GM19397 (cell line): ENCODE data around the gene SVIL.
A peak's percentile ranks its signal among the peaks of the same experiment; 100 is the strongest.

Experiments used
- ATAC-seq: cut with Tn5 transposase; IDR thresholded peaks from one replicate; pipeline ENCODE4 v1.9.1; 2021; ENCODE audit warnings: mild to moderate bottlenecking, moderate library complexity; ENCODE audit not compliant: unreplicated experiment

Gene SVIL, protein sequence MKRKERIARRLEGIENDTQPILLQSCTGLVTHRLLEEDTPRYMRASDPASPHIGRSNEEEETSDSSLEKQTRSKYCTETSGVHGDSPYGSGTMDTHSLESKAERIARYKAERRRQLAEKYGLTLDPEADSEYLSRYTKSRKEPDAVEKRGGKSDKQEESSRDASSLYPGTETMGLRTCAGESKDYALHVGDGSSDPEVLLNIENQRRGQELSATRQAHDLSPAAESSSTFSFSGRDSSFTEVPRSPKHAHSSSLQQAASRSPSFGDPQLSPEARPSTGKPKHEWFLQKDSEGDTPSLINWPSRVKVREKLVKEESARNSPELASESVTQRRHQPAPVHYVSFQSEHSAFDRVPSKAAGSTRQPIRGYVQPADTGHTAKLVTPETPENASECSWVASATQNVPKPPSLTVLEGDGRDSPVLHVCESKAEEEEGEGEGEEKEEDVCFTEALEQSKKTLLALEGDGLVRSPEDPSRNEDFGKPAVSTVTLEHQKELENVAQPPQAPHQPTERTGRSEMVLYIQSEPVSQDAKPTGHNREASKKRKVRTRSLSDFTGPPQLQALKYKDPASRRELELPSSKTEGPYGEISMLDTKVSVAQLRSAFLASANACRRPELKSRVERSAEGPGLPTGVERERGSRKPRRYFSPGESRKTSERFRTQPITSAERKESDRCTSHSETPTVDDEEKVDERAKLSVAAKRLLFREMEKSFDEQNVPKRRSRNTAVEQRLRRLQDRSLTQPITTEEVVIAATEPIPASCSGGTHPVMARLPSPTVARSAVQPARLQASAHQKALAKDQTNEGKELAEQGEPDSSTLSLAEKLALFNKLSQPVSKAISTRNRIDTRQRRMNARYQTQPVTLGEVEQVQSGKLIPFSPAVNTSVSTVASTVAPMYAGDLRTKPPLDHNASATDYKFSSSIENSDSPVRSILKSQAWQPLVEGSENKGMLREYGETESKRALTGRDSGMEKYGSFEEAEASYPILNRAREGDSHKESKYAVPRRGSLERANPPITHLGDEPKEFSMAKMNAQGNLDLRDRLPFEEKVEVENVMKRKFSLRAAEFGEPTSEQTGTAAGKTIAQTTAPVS (N-terminal part only)

DNA sequence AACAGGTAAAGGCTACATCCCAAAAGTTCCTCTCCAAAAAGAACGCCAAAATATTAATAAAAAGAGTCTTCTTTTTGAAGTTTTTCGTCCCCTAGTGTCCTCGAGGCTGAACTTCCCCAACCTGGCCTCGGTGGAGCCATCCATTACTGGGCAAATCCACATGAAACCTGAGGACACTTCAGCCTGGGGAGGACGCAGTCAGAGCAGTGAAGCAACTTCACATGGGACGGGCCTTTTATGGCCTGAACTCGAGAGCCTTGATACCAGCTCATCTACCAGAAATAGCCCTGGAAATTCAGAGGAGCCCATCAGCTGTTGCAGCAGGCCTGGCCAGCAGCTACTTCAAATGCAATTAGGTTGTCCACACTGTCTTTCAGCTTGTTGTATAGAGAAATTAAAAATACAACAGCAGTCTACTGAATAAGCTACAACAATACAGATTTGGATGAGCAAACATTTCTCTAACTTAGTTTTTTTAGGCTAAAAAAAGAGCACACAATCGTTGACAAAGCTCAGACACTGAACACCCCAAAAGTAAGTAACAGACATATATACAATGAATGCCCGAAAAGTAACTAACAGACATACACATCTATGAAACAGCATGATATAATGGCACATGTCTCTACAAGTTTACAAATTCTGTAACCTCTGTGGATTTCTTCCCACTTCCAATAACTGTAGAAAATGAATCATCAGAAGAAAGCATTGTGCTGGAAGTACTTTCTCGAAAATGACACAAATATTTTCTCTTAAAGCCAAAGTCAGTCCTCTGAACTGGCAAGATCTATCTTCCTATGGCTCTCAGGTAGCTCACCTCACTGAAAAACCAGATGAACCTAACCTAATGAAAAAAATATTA lies at the start of gene SVIL:
Gene SVIL (minus strand): TSS at position 208 of the 862 bp plus-strand sequence. CDS start 79,913 bp downstream, outside the sequence.
- ATAC-seq: peak; percentile 8

GRCh38 chr10:29681676-29682448 lies 47.1 kb upstream of the SVIL start:
- peak; percentile 90 for ATAC-seq

DNA sequence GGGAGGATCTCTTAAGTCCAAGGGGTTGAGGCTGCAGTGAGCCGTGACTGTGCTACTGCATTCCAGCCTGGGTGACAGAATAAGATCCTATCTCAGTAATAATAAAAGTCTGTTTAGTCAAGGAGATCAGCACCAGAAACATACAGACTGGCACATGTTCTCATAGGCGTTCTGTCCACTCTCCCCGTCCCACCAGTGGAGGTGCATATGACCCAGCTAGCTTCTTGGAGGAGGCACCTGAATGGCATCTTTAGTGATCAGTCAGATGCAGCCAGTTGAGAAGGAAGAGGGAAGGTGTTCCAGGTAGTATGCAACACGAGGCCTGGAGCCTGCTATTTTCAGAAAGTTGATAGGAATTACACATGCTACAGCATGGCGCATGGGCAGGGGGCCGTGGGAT lies 45.3 kb upstream of the SVIL start:
- ATAC-seq: no peak

- ATAC-seq: no peak
Measured at GRCh38 chr10:29676732-29677131, 42.0 kb upstream of the SVIL start.

DNA sequence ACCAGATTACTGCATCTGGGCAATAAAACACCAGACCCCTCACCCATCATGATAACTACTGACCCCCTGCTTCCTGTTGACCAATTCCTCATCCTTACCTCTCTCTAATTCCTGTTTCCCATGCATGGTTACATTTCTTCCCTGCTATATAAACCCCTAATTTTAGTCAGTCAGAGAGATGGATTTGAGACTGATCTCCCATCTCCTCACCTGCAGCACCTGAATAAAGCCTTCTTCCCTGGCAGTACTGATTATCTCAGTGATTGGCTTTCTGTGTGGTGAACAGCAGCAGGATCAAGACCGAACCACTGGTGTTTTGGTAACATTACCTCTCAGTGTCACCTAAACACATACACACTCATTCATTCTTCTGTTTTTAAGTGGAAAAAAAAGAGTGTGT lies 41.2 kb upstream of the SVIL start:
- no peak for ATAC-seq

- ATAC-seq: no peak
Measured at GRCh38 chr10:29671968-29672367, 37.2 kb upstream of the SVIL start.

DNA sequence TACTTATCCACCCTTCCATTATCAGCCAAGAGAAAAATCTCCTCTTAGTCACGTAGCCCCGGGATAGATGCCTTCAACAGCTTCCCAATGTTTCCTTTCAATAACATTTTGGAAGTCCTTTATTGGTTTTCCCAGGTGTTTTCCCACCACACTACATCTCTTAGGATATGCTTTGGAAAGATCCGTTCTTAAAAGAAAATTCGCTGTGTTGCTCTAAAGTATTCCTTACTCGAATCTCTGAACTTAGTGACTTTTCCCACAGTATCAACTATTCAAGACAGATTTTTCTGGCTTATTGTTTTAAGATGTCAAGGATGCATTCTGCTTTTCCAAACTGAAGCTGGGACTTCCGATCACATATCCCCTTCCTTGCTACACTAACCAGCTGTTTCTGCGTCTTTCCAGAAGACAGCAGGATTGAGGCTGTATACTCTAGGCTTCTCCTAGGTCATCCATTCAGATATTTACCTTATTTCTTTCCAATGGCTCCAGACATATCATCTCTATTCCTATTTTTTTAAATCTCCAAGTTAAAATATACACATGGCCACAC lies 36.5 kb upstream of the SVIL start:
- no peak for ATAC-seq

DNA sequence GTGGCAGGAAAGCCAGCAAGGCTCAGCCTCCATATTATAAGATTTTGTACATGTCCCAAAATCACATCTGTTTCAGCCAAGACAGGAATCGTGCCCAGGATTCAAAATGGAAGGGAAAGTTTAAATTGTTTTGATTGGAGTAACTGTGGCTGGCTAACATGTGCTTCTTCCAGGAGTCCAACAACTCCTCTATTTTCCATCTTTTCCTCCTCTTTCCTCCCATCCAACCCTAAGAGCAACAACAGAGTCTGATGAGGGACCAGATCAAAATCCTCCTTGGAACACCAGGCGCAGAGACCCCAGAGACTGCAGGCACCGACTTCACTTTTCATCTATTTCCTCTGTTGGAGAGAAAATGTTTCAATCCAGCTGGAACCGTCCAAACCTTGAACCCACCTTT lies 36.0 kb upstream of the SVIL start:
- ATAC-seq: no peak

DNA sequence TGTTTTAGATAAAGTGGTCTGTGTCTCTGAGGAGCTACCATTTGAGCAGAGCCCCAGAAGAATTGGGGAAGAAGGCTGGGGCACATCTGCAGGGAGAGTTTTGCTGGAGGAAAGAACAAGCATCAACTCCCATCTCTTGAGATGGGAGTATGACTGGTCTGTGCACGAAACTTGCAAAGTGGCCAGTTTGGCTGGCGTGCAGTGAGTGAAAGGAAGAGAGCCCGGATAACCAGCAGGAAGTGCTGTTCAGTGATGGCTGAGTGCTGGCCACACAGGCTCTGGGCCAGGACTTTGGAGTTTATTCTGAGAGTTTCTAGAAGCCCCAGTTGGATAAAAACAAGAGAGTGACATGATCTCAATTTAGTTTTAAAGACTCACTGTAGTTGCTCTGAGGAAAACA lies 34.4 kb upstream of the SVIL start:
- ATAC-seq: no peak

GRCh38 chr10:29668628-29669027 lies 33.9 kb upstream of the SVIL start:
- ATAC-seq: no peak

DNA sequence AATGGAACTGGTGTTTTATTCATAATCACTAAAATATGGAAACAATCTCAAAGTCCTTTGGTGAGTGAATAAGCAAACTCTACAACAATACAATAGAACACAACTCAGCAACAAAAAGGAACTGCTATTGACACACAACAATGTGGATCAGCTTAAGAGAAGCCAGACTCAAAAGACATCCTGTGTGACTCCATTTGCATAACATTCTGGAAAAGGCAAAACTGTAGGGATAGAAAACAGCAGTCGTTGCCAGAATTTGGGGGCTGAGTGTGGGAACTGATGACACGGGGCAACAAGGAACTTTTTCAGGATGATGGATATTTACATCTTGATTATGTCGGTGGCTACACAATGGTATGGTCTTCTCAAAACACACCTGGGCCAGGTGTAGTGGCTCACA lies 32.4 kb upstream of the SVIL start:
- ATAC-seq: no peak

- no peak for ATAC-seq
Measured at GRCh38 chr10:29666201-29666600, 31.4 kb upstream of the SVIL start.

DNA sequence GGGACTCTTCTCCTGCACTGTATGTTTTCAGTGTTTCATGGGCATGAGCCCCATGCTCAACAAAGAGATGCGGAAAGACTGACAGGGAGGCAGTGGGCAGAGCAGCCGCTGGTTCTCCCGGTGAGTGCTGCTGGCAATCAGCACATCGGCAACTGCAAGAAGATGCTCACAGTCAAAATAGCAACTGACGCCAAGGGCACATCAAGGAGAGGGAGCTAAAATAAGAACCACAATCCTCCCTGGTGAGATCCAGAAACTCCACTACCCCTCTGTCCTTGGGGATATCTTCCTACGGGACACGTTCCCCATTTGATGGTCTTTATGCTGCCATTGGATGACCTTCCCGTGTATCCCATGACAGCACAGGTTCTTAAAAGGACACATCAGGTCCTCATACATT lies 28.9 kb upstream of the SVIL start:
- ATAC-seq: no peak

- ATAC-seq: peak; percentile 90
Measured at GRCh38 chr10:29658984-29659965, 24.5 kb upstream of the SVIL start.

- ATAC-seq: no peak
Measured at GRCh38 chr10:29657719-29658274, 23.0 kb upstream of the SVIL start.

DNA sequence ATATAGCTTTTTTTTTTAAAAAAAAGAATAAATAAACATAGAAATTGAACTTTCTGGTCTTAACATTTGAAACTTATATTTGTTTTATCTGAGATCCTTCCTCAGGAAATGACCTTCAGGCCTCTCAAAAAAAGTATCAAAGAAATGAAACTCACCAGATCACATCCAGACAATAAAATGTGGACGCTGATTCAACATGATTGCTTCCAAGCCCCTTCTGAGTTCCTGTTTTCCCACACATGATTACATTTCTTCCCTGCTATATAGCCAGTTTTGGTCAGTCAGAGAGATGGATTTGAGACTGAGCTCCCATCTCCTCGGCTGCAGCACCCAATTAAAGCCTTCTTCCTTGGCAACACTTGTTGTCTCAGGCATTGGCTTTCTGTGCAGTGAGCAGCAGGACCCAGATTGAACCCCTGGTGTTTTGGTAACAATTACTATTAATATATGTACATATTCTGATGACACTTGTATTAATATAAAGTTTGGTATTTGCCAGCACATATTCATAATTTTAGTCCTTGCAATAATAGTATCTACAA lies 21.8 kb upstream of the SVIL start:
- ATAC-seq: no peak

DNA sequence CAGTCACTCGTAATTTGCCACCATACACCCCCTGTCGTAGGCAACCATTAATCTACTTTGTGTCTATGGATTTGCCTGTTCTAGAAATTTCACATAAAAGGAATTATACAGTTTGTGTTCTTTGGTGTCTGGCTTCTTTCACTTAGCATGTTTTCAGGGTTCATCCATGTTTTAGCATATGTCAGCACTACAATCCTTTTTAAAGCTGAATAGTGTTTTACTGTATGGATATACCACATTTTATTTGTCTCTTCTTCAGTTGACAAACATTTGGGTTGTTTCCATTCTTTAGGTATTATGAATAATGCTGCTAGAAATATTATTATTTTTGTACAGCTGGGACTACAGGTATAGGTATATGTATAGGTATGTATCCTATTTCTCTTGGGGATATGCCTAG lies 17.4 kb upstream of the SVIL start:
- ATAC-seq: no peak

DNA sequence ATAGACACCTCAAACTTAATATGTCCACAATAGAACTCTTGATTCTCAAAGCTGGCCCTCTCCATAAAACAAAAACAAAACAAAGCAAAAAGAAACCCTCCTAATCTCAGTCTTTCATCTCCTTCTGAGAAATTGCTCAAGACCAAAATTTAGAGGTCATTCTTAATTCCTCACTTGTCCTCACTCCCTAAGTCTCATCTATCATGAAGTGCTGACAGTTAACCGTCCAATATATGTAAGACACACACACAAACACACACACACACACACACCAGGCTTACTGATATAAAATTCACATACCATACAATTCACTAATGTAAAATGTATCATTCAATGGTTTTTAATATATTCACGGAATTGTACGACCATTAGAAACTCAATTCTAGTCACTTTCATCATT lies 17.0 kb upstream of the SVIL start:
- no peak for ATAC-seq
